Stomach (tissue), 9 donors: ENCODE data around the gene DCLK2. TPM values are rescaled to one million over a fixed set of nuclear protein-coding genes. Genes with fewer than 3 reads are reported as not detected.

Source experiments
- DNase-seq, 2 donors: peaks; one replicate each; pipeline versions ENCODE4 v3.0.0 to v3.0.0-alpha.2; 2013 to 2019
- H3K27ac ChIP-seq, 5 donors: fragments of 200-600 bp in 4 of 5; sonication (generic) in 4 of 5; one replicate each; pipeline ENCODE4 v1.5.1; 2013 to 2019; ENCODE audit warnings: mild to moderate bottlenecking in 1 of 5, moderate library complexity in 1 of 5
- H3K27me3 ChIP-seq, 3 donors: fragments of 200-600 bp; sonication (generic); one replicate each; pipeline ENCODE4 v1.5.1; 2017 to 2019; ENCODE audit warnings: mixed run types in 1 of 3
- H3K36me3 ChIP-seq, 4 donors: fragments of 200-600 bp; sonication (generic); 1 replicate in 3 of 4; 2 replicates in 1 of 4; pipeline ENCODE4 v1.5.1; 2016 to 2019
- H3K4me1 ChIP-seq, 4 donors: fragments of 200-600 bp; sonication (generic); one replicate each; pipeline ENCODE4 v1.5.1; 2016 to 2019
- H3K4me3 ChIP-seq, 4 donors: fragments of 200-600 bp; sonication (generic) in 3 of 4; one replicate each; pipeline ENCODE4 v1.5.1; 2016 to 2019; ENCODE audit warnings: mild to moderate bottlenecking in 1 of 4
- H3K9me3 ChIP-seq, 4 donors: fragments of 200-600 bp; sonication (generic); one replicate each; pipeline ENCODE4 v1.5.1; 2016 to 2019
- EP300 ChIP-seq: sonication (generic); formaldehyde crosslinking; IDR thresholded peaks from one replicate; pipeline ENCODE4 v1.6.1; 2017; ENCODE audit warnings: antibody characterized with exemption
- POLR2A ChIP-seq, 4 donors: fragments of 450-650 bp; IDR thresholded peaks; one replicate each; pipeline ENCODE4 v1.6.1; 2016; ENCODE audit warnings: antibody characterized with exemption in 4 of 4, control low read depth in 2 of 4, mild to moderate bottlenecking in 1 of 4, moderate library complexity in 1 of 4
- POLR2AphosphoS5 ChIP-seq, 3 donors: sonication (generic); formaldehyde crosslinking; IDR thresholded peaks; one replicate each; pipeline ENCODE4 v1.6.1; 2016; ENCODE audit warnings: antibody characterized with exemption in 3 of 3
- WGBS, 5 donors: extraction: QIAGEN DNeasy Blood & Tissue Kit in 3 of 5; methylation state at CpG; one replicate each; pipeline versions ENCODE4 v1.1.5 to v1.1.7; 2013 to 2018; 5-methylcytosine and 5-hydroxymethylcytosine counted together
- intact Hi-C: fragments of 100-400 bp; cut with DNase I; formaldehyde crosslinking; loops from one replicate; pipeline ENCODE4 v1.15.1; 2023; ENCODE audit warnings: low total_unique reads
- polyA plus RNA-seq, 3 donors: library from polyadenylated mRNA; stranded (reverse); fragments of 200-250 nt; gene quantifications; one replicate each; pipeline ENCODE4 v1.2.3, GENCODE V29; 2013
- total RNA-seq, 5 donors: library from RNA; depleted of rRNA; stranded (reverse); fragments of >200 nt; gene quantifications; one replicate each; pipeline versions ENCODE4 v1.1.0 to v1.2.3, GENCODE V29; 2014 to 2016
- TF ChIP-seq, protein P1 (sequence below), 7 experiments: fragments of 450-650 bp in 4 of 7; fragments of 200-600 bp in 3 of 7; sonication (generic) in 3 of 7; IDR thresholded peaks; one replicate each; pipeline ENCODE4 v1.5.1; 2016 to 2019; ENCODE audit warnings: antibody characterized with exemption in 7 of 7, control low read depth in 2 of 7, mild to moderate bottlenecking in 1 of 7
- donor health status: healthy with polysubstance abuse.
- donor health status: Bipolar disorder and iron deficiency.
- donor health status: healthy.

DCLK2 gene
- total and polyA plus RNA-seq, 8 donors = 0.61 to 16.3 (median 1.7) TPM

DNA sequence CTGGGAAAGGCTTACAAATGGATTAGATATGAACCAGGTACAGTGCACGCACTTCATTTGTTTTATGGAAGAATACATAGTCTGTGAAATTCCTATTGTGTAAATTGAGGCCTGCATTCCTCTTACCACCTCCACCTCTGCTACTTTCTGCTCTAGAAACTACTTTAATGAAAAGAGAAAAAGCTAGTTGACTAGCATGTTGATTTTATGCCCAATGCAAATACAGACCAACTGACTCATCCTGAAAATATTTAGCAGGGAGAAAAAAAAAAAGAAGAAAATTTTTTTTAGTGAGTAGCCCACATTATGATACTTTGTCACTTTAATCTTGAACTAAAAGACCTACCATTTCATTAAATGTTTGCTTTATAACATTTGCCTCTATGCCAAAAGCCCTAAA lies 41.2 kb downstream of the DCLK2 start:
- Histone ChIP-seq H3K4me3 (no peak overlapping the region), H3K4me1 (peaks cover 0 to 10% (median 4%) of the 10 kb centered on the region in 4 donors), H3K27me3 (no peaks in the 10 kb centered on the region), H3K36me3 (no peaks in the 10 kb centered on the region), H3K27ac (no peak overlapping the region), H3K9me3 (peaks cover 0 to 20% (median 6%) of the 10 kb centered on the region in 4 donors)
- TF ChIP-seq, protein P1, sequence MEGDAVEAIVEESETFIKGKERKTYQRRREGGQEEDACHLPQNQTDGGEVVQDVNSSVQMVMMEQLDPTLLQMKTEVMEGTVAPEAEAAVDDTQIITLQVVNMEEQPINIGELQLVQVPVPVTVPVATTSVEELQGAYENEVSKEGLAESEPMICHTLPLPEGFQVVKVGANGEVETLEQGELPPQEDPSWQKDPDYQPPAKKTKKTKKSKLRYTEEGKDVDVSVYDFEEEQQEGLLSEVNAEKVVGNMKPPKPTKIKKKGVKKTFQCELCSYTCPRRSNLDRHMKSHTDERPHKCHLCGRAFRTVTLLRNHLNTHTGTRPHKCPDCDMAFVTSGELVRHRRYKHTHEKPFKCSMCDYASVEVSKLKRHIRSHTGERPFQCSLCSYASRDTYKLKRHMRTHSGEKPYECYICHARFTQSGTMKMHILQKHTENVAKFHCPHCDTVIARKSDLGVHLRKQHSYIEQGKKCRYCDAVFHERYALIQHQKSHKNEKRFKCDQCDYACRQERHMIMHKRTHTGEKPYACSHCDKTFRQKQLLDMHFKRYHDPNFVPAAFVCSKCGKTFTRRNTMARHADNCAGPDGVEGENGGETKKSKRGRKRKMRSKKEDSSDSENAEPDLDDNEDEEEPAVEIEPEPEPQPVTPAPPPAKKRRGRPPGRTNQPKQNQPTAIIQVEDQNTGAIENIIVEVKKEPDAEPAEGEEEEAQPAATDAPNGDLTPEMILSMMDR (IDR thresholded peaks at IDR 0.05) = no peak
- no peak for TF ChIP-seq EP300
- no peak for TF ChIP-seq POLR2AphosphoS5 (IDR thresholded peaks at IDR 0.05)
- TF ChIP-seq POLR2A (IDR thresholded peaks at IDR 0.05) = no peak
- WGBS, 5 donors = 44 to 54% (median 48%) methylated on average over 1 of the region's 1 CpG
- peak in 1 of 2 donors; percentile 24 for DNase-seq
- intact Hi-C loops = no loop called here

DNA sequence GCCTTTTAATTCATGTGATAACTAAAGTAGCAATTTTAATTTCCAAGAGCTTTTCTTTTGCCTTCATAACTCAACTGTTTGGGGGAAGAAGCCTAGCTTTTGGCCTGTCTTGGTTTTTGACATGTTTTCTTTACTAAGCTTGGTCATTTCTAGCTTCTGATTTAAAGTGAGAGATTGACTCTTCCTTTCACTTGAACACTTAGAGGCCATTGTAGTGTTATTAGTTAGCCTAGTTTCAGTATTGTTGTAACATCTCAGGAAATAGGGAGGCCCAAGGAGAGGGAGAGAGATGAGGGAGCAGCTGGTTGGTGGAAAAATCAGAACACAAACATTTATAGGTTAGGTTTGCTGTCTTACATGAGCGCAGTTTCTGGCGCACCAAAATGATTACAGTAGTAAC lies 44.8 kb downstream of the DCLK2 start:
- peaks cover 0 to 23% (median 10%) of the 10 kb centered on the region in 4 donors for H3K4me1 ChIP-seq
- WGBS, 5 donors = 61 to 99% (median 92%) methylated on average over 2 of the region's 2 CpGs
- TF ChIP-seq, protein P1 (IDR thresholded peaks at IDR 0.05) = no peak
- TF ChIP-seq EP300 = no peak
- no peak for TF ChIP-seq POLR2AphosphoS5 (IDR thresholded peaks at IDR 0.05)
- TF ChIP-seq POLR2A (IDR thresholded peaks at IDR 0.05) = no peak
- intact Hi-C loops = no loop called here
- H3K27ac ChIP-seq = no peak overlapping the region
- H3K27me3 ChIP-seq = no peaks in the 10 kb centered on the region
- no peaks in the 10 kb centered on the region for H3K36me3 ChIP-seq
- no peak overlapping the region for H3K4me3 ChIP-seq
- no peak for DNase-seq
- peaks cover 0 to 13% (median 5%) of the 10 kb centered on the region in 4 donors for H3K9me3 ChIP-seq

DNA sequence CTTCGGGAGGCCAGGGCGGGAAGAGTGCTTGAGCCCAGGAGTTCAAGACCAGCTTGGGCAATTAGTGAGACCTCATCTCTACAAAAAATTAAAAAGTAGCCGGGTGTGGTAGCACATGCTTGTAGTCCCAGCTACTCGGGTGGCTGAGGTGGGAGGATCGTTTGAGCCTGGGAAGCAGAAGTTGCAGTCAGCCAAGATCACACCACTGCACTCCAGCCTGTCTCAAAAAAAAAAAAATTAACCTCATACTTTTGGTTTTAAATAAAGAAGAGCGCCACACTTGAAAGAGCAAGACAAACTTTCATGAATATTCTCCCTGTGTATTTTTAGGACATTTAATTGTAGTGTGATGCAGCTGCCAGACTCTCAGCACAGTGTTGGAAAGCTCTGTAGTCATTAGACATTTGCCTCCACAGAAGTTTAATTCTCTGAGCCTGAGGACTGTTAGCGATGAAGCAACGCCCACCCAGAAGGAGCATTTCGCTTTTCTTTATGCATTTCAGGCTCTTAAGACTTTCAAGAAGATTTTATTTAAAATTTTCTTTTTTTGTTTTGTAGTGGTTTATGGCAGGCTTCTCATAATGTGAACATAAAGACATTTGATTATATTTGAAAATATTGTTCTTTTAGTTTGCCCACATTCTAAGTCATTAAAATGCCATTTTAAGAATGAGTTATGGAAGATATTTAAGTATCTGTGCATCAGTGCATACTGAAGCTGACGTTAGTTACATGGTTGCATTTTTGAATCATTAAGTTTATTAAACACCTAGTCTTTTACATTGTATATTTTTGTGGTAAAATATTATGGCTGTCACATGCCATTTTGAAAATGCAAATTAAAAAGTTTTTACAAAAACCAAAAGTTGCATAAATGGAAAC lies 45.8 kb downstream of the DCLK2 start:
- Histone ChIP-seq H3K27ac (no peak overlapping the region), H3K36me3 (no peaks in the 10 kb centered on the region), H3K9me3 (peaks cover 0 to 13% (median 5%) of the 10 kb centered on the region in 4 donors), H3K27me3 (no peaks in the 10 kb centered on the region), H3K4me1 (peaks cover 0 to 25% (median 11%) of the 10 kb centered on the region in 4 donors), H3K4me3 (no peak overlapping the region)
- WGBS, 5 donors = 73 to 88% (median 86%) methylated on average over 10 of the region's 10 CpGs
- no peak for TF ChIP-seq EP300
- no peak for TF ChIP-seq POLR2A (IDR thresholded peaks at IDR 0.05)
- TF ChIP-seq, protein P1 (IDR thresholded peaks at IDR 0.05) = no peak
- TF ChIP-seq POLR2AphosphoS5 (IDR thresholded peaks at IDR 0.05) = no peak
- no peak for DNase-seq
- intact Hi-C loops = no loop called here

DNA sequence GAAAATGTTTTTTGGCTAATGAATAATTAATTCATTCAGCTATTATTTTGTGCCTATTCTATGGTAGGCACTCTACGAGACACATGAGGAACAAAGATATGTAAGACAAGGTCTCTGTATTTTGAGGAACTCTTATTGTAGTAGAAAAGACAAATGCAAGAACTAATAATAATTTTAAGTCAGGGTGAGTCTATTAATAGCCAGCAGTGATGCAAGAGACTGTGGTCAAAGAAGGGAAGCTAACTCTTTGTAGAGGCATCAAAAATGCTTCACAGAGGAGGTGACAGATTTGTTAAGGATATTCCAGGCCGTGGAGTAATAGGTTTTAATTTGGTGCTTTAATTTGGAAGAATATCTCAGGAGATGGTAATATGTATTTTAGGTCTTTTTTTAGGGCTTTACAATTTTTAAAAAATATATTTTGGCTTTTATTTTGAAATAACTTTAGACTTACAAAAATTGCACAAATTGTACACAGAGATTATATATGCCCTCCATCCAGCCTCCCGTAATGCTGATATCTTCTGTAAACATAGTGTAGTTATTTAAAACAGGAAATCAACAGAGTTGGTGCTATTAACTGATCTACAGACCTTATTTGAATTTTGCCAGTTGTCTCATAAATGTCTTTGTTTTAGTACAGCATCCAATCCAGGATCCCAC lies 48.1 kb downstream of the DCLK2 start:
- no peak for DNase-seq
- Histone ChIP-seq H3K27ac (no peak overlapping the region), H3K4me3 (no peak overlapping the region), H3K9me3 (peaks cover 0 to 11% (median 5%) of the 10 kb centered on the region in 4 donors), H3K27me3 (no peaks in the 10 kb centered on the region), H3K36me3 (no peaks in the 10 kb centered on the region), H3K4me1 (peaks cover 0 to 27% (median 6%) of the 10 kb centered on the region in 4 donors)
- intact Hi-C loops = no loop called here
- no peak for TF ChIP-seq POLR2A (IDR thresholded peaks at IDR 0.05)
- WGBS, 5 donors = 43 to 60% (median 50%) methylated on average over 3 of the region's 3 CpGs
